GM19463 (cell line): ENCODE measurements around the gene MRPS22.

ENCODE experiments used
- ATAC-seq: cut with Tn5 transposase; IDR thresholded peaks from one replicate; pipeline ENCODE4 v1.9.1; 2021; ENCODE audit warnings: mild to moderate bottlenecking, moderate library complexity; ENCODE audit not compliant: unreplicated experiment

Gene MRPS22

GRCh38 chr3:139343895-139344856, at the start of gene MRPS22:
MRPS22 (plus strand) TSS chr3:139344020; CDS start chr3:139344027, 7 bp downstream.
- ATAC-seq = peak; percentile 97

- ATAC-seq = no peak
These were observed 48.8 kb upstream of the MRPS22 start for GRCh38 chr3:139295040-139295439.

- ATAC-seq = no peak
These were observed 47.6 kb upstream of the MRPS22 start for GRCh38 chr3:139296141-139296718.

GRCh38 chr3:139297588-139298311, 46.1 kb upstream of the MRPS22 start:
- no peak for ATAC-seq

- ATAC-seq = no peak
These were observed 44.3 kb upstream of the MRPS22 start for GRCh38 chr3:139299261-139300132.

- ATAC-seq = no peak
These were observed 43.4 kb upstream of the MRPS22 start for GRCh38 chr3:139300416-139300815.

GRCh38 chr3:139301183-139301582, 42.6 kb upstream of the MRPS22 start:
- no peak for ATAC-seq

GRCh38 chr3:139301654-139302053, 42.2 kb upstream of the MRPS22 start:
- ATAC-seq = no peak

- ATAC-seq = no peak
These were observed 41.6 kb upstream of the MRPS22 start for GRCh38 chr3:139302084-139302800.

- no peak for ATAC-seq
These were observed 41.1 kb upstream of the MRPS22 start for GRCh38 chr3:139302801-139303113.

GRCh38 chr3:139303216-139303615, 40.6 kb upstream of the MRPS22 start:
- ATAC-seq = no peak

GRCh38 chr3:139304383-139304782, 39.4 kb upstream of the MRPS22 start:
- ATAC-seq = no peak

- ATAC-seq = no peak
These were observed 37.7 kb upstream of the MRPS22 start for GRCh38 chr3:139306078-139306477.

- no peak for ATAC-seq
These were observed 36.7 kb upstream of the MRPS22 start for GRCh38 chr3:139307072-139307491.

- no peak for ATAC-seq
These were observed 35.9 kb upstream of the MRPS22 start for GRCh38 chr3:139307601-139308555.

- no peak for ATAC-seq
These were observed 35.3 kb upstream of the MRPS22 start for GRCh38 chr3:139308560-139308959.

- no peak for ATAC-seq
These were observed 34.7 kb upstream of the MRPS22 start for GRCh38 chr3:139309061-139309591.

GRCh38 chr3:139309880-139310279, 33.9 kb upstream of the MRPS22 start:
- ATAC-seq = no peak

- no peak for ATAC-seq
These were observed 33.3 kb upstream of the MRPS22 start for GRCh38 chr3:139310474-139310933.
